Left colon (tissue), 2 donors: ENCODE measurements around the gene NCBP1. TPM values are rescaled to one million over a fixed set of nuclear protein-coding genes. Genes with fewer than 3 reads are reported as not detected.
"Not testable (repeated sequence)": the region's sequence is repeated elsewhere in the genome, so short reads cannot be mapped to it uniquely, and the experiment has no call there.

Experiments
- ATAC-seq: fragments of 200-7000 bp; cut with Tn5 transposase; one replicate; pipeline ENCODE4 v1.9.1; 2020; ENCODE audit warnings: mild to moderate bottlenecking, moderate library complexity
- DNase-seq, 2 donors: peaks; one replicate each; pipeline ENCODE4 v3.0.0-alpha.2; 2020
- intact Hi-C, 2 donors: fragments of 100-400 bp; cut with DNase I in 1 of 2; cut with micrococcal nuclease in 1 of 2; formaldehyde crosslinking; loops; one replicate each; pipeline versions ENCODE4 v1.11.2 to v1.14.0; 2022; cut with DNase I, micrococcal nuclease
- total RNA-seq, 2 donors: library from RNA; stranded (reverse); fragmentation: NEBNext Ultra II Directional; extraction: Animal tissue kit (Norgen Biotek cat#: 25700); gene quantifications; one replicate each; pipeline ENCODE4 v1.2.1, GENCODE V29; 2021
- donor health status: DM: no; HTN: no; CAD: no.
- donor health status: DM: yes; HTN: yes; CAD: no.

Gene NCBP1
- total RNA-seq, 2 donors from 2014 or later: 29.0 to 34.0 TPM

DNA sequence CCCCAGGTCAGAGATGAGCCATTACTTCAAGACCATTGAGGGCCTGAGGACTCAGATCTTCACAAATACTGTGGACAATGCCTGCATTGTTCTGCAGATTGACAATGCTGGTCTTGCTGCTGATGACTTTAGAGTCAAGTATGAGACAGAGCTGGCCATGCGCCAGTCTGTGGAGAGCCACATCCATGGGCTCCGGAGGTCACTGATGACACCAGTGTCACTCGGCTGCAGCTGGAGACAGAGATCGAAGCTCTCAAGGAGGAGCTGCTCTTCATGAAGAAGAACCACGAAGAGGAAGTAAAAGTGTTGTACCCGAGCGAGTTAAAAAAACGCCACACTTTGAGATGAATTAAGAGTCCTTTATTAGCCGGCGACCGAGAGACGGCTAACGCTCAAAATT, 65.7 kb downstream of the NCBP1 start:
- intact Hi-C loops, ATAC-seq: not testable (repeated sequence)
- peak in 1 of 2 donors; percentile 23 for DNase-seq

DNA sequence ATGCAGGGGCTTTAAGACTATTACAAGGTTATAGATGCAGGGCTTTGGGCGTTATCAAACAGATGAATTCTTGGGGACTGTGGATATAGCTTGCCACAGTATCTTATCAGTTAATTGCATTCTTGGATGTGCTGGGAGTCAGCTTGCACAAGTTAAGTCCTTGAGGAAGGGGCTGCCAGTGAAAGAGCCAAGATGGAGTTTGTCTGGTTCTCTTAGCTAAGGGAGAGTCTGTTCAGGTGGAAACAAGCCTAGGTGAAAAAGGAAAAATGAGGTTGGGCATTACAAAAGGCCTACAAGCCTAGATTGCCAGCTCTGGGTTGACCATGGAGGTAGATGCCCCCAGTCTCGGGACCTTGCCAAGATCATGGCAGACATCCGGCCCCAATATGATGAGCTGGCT, 66.2 kb downstream of the NCBP1 start:
- ATAC-seq, intact Hi-C loops, DNase-seq: not testable (repeated sequence)

DNA sequence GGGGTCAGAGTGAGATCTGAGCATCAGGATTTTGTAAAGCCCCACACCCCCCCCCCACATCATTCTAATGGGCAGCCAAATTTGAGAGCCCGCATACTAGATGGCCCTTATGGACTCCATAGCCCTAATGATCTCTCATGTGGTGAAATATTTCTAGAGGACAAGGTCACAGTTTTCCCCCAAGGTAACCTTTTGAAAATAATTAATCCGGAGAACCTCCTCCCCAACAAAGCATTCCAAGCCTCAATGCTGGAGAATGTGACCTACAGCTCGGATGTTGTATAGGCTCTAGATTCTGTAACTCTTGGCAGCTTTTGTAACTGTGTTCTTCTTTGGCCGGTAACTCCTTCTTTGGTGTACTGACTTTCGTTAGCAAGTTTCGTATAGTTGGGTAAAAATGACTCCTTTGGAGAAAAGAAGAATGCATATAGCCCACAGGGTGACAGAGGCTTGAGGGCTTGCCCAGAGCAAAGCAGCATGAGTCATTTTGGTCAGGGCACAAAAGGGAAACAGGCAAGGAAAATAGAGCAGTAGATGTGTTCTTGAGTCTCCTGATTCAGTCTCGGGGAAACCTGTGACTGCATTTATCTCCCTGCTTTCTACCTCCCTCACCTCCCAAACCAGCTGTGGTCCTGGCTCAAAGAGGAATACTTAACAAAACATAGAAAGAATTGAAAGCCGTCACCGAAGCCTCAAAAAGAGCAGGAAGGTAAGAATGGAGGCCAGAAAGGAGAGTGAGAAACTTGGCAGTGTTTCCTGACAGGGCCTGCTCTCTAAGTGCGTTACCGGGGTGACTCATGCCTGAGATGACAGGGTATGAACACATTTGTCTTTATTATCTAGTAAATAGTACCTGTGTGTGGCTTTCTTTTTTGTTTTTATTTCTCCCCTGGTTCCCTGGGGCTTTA, 70.1 kb downstream of the NCBP1 start:
- DNase-seq (no peak), ATAC-seq (no peak)
- intact Hi-C loops: no loop called here

DNA sequence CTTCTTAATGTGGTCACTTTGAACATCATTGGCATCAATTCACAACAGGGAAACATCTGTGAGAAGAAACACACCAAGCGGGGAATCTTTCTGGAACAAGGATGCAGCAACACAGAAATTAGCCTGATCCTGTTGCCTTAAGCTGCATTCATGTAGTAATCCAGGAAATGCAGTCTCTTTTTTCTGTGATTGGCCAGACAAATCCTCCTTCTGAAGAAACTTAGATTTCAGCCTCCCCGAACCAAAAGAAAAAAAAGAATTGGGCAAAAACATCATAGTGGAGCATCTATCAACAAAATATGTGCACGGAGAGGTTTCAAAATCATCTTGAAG, 70.7 kb downstream of the NCBP1 start:
- no peak for DNase-seq
- intact Hi-C loops: no loop called here
- ATAC-seq: no peak

DNA sequence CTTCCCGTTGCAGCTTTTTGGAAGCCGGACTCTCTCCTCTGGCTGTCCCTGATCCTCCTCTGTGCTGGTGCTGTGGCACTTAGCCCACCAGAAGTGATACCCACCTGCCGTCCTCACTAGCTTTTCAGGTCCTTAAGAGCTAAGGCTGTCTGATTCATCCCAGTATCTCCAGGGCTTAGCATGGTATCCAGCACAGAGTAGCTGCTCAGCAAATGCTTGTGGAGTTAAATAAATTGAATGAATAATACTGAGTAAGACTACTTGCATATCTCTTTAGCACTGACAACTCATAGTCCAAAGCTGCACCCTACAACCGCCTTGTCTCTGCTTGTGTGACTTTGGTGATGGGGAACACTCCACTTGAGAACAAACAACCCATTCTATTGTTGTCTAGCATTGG, 71.2 kb downstream of the NCBP1 start:
- no peak for ATAC-seq
- no peak for DNase-seq
- intact Hi-C loops: loop anchor here in 1 of 2 donors (5.0 kb wide), 1 partner anchor 197 kb away; no protein-coding TSS in a partner anchor

DNA sequence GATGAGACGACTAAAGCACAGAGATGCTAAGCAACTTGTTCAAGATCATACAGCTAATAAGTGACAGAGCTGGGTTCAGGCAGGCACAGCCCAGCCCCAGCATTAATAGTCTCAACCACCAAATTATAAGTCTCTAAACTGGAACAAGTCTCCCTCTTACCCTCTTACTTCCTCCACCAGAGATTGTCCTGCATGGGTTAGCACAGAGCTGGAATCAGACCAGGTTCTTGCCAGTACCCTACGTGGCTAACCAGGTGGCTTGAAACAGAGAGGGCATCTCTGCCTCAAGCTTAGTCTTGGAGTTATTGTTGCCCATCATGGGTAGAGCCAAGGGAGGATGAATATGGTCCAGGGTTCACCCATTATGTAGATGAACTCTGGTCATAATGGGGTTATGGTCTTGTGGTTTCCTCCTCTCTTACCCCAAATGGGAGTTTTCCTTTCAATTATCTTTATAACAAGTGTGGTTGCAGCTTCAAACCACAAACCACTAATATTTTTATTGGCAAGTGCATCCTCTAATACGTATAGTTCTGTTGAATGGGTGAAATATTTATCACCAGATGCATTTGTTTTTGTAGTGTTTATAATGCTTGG, 71.8 kb downstream of the NCBP1 start:
- ATAC-seq (no peak), DNase-seq (no peak)
- intact Hi-C loops: loop anchor here in 1 of 2 donors (5.0 kb wide), 1 partner anchor 197 kb away; no protein-coding TSS in a partner anchor

DNA sequence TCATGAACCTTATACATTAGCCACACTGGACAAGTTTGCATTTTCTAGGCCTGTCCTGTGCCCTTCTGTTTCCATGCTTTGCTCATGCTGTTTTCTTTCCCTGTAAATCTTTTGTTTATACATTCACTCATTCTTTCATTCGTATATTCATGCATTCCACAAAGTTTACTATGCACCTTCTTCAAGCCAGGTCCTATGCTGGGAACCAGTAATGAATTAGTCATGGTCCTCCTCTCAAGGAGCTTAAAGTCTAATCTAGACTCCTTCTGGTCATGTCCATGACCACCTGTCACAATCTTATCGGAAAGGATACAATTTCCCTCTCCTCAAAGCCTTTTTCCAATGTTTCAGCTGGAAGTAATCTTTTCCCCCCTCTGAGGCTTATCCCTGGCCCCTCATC, 72.6 kb downstream of the NCBP1 start:
- no peak for DNase-seq
- intact Hi-C loops: loop anchor here in 1 of 2 donors (5.0 kb wide), 1 partner anchor 196 kb away; no protein-coding TSS in a partner anchor
- no peak for ATAC-seq

DNA sequence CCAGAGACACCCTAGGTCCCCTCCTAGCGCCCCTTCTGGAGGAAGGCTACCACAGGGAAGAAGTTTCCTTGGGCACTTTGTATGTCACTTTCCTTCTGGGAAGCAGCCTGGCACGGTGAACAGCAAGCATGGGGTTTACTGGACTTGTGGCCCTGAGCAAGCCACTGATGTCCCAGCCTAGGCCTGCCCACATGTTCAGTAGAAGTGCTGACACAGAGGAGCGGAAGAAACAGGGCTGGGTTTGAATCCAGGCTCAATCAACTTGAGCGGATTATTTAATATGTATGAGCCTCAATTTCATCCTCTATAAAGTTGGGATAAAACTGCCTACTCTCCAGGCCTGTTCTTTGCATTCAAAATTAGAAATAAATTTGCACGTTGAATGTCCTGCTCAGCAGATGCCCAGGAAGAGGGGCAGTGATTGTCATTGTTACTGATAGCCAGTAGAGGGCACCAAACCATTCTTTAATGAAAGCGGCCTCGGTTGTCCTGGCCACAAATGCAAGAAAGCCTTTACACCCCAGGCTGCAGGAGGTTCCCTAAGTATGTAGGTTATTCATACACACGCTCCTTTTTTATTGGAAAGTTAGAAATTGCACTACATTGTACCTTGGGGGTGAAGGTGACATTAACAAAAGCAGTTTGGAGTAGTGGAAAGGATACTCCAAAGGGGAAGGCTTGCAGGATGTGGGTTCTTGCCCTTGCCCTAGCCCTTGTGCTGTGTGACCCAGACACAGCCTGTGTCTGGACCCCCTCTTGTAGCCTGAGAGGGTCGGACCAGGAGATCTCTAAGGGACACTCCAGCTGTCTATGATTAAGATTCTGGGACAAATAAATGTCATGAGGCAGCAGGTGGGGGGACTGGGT, 77.0 kb downstream of the NCBP1 start:
- peak; percentile 86 for ATAC-seq
- DNase-seq: peak in 1 of 2 donors; percentile 48
- intact Hi-C loops: loop anchor here in 1 of 2 donors (5.0 kb wide), 1 partner anchor 182 kb away; no protein-coding TSS in a partner anchor

DNA sequence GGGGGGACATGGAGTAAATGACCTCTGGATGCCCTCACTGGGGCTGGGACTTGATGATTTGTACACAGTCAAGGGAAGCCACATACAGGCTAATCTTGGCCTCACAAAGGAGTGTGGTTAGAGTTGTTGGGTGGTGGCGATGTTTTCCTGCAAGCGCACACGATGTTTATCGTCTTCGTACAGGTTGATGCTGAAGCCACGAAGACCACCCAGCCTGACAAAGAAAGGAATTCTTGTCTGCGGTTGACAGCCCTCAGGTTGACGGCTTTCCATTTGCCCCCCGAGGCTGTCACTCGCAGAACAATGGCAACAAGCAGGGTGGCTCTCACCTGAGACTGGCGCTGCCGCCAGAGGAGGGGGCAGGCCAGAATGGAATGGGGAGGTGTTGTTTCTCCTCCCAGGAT, 77.6 kb downstream of the NCBP1 start:
- intact Hi-C loops: loop anchor here in 1 of 2 donors (5.0 kb wide), 1 partner anchor 181 kb away; no protein-coding TSS in a partner anchor
- ATAC-seq (no peak), DNase-seq (no peak)

DNA sequence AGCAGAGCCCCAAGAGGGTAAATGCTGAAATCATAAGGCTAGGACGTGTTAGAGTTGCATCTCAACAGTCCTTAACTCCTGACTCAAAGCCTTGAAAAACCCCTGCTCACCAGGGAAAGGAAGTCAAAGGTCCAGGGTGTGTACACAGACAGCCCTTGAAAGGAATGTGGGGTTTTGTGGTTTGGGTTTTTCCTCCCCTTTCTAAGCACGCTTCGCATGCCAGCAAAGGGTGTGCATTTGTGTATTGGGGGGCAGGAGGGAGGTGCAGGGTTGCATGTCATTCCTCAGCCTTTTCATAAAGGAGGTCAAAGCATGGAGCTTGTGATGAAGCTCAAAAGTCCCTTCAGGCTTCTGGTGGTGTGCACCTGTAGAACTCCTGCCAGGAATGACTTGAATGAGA, 80.8 kb downstream of the NCBP1 start:
- ATAC-seq (no peak), DNase-seq (no peak)
- intact Hi-C loops: loop anchor here in 1 of 2 donors (5.0 kb wide), 1 partner anchor 178 kb away; no protein-coding TSS in a partner anchor

DNA sequence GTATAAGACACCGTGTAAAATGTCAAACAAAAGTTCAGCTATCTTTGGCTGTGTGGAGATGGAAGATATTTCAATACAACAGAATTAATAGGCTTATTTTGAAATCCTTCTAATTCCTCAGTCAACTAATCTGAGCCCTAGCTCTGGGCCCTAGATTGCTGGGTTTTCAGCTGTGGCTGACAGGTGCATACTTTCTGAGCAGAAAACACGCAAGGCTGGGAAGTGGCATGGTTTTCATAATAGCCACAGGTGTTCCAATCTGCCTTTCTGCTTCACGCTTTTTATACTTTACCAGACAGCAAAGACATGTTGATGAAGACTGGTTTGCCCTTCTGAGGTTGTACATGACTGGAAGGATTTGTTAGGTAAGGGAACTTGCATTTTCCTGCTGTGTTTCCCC, 84.2 kb downstream of the NCBP1 start:
- intact Hi-C loops: no loop called here
- ATAC-seq: no peak
- no peak for DNase-seq

DNA sequence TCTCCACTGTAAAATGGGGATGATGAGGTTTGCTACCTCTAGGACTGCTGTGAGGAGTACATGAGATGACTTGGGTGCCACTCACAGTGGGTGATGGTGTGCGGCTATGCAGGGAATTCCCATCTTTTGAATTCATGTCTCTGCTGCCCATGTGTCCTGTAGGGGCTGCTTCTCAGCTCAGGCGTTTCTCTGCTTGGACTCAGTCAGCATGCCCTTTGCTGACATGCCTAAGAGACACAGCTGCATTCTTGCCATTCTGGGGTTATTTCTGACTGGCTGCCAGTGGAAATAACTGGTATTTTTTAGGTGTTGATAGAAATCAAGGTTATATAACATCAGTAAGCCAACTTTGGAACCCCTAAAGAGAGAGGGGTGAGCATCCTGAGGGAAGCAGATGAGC, 87.8 kb downstream of the NCBP1 start:
- DNase-seq: no peak
- no peak for ATAC-seq
- intact Hi-C loops: no loop called here

DNA sequence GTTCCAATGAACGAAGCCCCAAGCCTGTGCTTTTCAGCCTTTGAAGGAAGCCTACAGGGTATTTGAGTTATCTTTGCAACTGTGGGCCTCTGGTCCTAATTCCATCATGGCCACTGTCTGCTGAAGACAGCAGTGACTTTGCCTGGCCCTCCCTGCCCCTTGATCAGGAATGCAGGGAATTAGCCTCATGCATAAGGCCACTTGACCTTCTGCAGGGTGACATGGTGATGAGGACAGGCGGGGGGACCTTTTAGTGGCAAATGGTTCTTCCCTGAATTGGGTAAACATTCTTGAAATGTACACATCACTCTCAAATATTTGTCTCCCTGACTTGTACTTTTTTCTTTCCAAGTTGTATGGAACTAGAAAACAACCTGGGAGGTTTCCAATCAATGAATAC, 88.7 kb downstream of the NCBP1 start:
- DNase-seq (no peak), ATAC-seq (no peak)
- intact Hi-C loops: no loop called here

Other genes with a start within 250 kb of the NCBP1 start
- 10 to 100 TPM; 30.7 to 37.7 TPM for gene TDRD7, start 221.7 kb upstream of the NCBP1 start, total RNA-seq
- 1 to 10 TPM; 1.9 to 5.6 TPM for gene TMOD1, start 132.2 kb upstream of the NCBP1 start, total RNA-seq
- gene TSTD2, start 453 bp upstream of the NCBP1 start, total RNA-seq: 10 to 100 TPM; 12.6 to 22.4 TPM
- gene XPA, start 63.5 kb downstream of the NCBP1 start, total RNA-seq: 10 to 100 TPM; 10.0 to 10.1 TPM
- gene FOXE1, start 219.4 kb downstream of the NCBP1 start, total RNA-seq: under 1 TPM in 1 of 2 donors, not detected in 1; 0.08 TPM